NCI-H187 (cell line): Measurements from ENCODE around the gene ZNF41.
"Not testable (repeated sequence)": the region's sequence is repeated elsewhere in the genome, so short reads cannot be mapped to it uniquely, and the experiment has no call there.

Source experiments
- DNase-seq, 2 experiments: peaks; one replicate each; lab custom pipeline; 2025; lab: John Stamatoyannopoulos, UW

ZNF41 gene

DNA sequence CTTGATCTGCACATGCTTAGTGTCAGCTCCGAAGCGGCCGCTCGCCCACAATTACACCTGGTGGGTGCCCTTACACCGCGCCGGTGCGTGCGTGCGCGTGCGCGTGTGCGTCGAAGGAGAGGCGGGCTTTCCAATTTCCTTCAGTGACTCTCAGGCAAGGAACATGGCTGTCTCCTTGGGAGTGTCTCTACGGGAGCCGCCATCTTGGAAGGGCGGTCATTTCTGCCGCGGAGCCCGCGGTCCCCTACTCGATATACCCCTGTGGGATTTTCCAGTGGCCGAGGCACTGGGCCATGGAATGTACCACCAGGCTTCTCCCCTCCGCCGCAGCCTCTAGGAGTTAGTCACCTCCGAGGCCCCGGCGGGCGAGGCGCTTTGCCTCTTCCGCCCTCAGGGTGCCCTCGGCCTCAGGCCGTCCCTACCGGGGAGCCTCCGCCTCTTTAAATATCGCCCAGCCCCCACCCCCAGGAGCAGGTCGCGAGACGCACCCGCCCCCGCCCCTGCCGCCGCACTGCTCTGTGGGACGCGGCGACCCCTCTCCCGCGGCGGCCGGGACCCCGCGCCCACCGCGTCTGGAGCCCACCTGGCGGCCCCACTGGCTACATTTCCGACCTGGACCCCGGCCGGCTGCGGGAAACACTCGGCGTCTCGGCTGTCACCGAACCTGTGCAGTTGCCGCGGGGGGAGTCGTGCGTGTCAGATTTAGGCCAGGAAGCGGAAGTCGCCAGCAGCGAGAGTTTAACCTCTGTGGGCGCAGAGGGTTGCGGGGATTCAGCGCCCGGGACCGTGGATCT lies at the start of gene ZNF41:
ZNF41 (minus strand) TSS at position 711 of the 794 bp plus-strand sequence. CDS start 15,741 bp downstream, outside the sequence.
- DNase-seq, result peak; percentile 50 to 66

GRCh38 chrX:47530049-47530448 lies 47.0 kb upstream of the ZNF41 start:
- no peak for DNase-seq

- DNase-seq, result no peak
These were observed 46.5 kb upstream of the ZNF41 start for GRCh38 chrX:47529548-47529947.

DNA sequence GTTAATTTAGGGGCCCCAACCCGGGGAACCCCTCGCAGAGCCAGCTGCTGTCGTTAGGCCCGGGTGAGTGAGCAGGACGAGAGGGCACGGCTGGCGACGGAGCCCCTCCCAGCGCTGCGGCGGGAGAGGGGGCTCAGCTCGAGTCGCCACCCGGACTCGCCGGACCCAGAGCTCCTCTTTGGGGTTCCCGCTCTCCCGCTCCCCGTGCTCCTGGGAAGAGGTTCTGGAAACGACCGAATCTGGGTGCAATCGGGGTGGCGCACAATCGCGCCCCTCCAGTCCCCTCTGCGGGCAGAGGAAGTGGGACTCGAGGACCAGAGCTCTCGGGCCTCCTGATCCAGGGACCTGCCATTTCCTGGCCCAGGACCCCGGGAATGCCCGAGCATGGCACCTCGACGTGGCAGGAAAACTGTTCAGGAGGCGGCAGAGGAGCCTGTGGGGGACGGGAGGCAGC lies 40.7 kb upstream of the ZNF41 start:
- DNase-seq, result no peak

GRCh38 chrX:47523297-47523696 lies 40.3 kb upstream of the ZNF41 start:
- peak; percentile 34 to 54 for DNase-seq

DNA sequence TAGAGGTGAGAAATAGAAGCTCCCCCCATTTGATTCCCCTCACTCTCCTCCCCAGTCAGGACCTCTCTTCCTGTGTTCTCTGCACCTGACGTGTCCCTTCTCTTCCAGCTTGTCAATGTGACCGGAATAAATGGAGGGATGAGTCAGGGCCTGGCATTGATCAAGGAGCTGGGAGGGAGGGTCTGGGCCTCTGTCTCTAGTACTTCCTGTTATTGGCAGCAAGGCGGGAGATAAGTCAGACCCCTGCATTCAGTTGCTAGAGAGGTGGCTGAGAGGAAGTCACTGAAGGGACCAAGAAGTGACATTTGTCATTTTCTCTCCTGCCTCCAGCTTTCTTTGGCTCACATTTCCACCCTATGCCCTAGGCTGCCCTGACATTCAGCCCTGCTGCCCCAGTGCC lies 35.1 kb upstream of the ZNF41 start:
- no peak for DNase-seq

GRCh38 chrX:47515941-47516665 lies 33.1 kb upstream of the ZNF41 start:
- DNase-seq, result no peak

GRCh38 chrX:47514533-47515235 lies 31.7 kb upstream of the ZNF41 start:
- no peak for DNase-seq

- DNase-seq, result not testable (repeated sequence)
These were observed 30.3 kb upstream of the ZNF41 start for GRCh38 chrX:47513034-47513965.

GRCh38 chrX:47512383-47512782 lies 29.4 kb upstream of the ZNF41 start:
- DNase-seq, result not testable (repeated sequence)

- DNase-seq, result no peak
These were observed 24.3 kb upstream of the ZNF41 start for GRCh38 chrX:47507153-47507867.

DNA sequence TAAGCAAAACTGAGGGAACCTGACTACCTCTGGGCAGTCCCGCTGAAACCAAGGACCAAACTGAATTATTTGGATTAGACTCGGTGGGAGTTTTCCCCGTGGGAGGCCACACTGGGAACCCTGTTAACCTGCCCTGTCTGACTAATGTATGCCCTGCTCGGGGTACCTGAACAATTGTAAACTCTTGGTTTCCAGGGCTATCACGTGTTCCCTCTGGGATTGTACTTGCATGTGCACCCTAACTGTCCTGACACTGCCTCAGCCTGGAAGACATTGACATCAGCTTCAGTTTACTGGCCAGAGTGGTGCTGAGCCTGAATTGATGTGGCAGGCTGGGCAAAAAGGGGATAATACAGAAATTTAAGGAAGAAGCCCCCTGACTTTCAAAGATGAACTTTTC lies 20.1 kb upstream of the ZNF41 start:
- DNase-seq, result no peak

- DNase-seq, result no peak
These were observed 19.5 kb upstream of the ZNF41 start for GRCh38 chrX:47502316-47503125.

DNA sequence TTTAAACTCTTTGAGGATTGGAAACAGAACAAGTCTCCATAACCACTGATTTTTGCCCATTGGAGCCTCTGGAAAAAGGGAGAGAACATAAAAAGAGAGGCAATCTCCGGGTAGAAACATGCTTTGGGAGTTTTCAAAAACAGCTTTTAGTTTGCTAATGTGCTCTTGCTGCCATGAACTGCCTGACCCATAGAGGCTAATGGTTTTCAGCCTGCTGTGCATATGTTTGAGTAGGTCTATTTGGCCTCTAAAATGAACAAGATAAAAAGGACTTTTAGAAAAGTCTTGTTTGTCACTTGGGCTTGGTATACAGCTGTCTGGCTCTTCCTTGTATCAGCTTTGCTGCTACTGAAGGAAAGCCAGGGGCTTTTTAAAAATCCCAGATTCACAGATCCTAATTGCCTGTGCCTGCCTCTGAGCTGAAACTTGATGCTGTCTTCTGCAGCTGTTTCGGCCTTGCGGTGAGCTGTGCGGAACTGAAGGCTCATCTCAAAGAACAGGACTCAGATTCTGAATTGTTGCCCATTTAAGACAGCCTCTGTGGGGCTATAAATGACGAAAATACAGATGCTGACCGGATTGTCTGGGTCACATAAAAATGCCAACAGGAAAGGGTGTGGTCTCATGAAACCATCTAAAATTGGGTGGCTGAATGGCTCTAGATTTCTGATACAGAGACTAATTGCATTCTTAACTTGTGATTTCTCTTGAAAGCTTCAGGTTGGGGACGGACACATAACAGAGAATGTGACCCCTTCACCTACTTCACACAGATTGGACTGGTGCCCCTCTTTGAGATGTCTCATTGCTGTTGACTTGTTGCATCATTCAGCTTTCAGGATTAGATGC lies 18.4 kb upstream of the ZNF41 start:
- no peak for DNase-seq

DNA sequence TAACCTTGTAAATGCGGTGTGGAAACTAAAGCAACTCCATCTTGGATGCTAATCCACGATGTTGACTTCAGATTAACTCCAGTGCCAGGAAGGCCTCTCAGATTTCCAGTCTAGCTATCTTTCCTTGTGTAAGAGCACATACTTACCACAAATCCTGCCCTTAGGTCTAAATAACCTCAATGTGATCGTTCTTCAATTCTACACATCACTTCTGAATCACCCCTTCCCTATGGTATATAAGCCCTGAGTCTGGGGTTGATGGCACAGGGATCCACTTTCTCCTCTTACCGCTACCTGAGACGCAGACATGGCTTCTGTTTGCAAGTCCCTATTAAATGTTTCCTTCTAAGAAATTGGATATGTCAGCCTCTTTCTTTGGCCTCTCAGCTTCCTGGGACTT lies 17.5 kb upstream of the ZNF41 start:
- DNase-seq, result no peak

DNA sequence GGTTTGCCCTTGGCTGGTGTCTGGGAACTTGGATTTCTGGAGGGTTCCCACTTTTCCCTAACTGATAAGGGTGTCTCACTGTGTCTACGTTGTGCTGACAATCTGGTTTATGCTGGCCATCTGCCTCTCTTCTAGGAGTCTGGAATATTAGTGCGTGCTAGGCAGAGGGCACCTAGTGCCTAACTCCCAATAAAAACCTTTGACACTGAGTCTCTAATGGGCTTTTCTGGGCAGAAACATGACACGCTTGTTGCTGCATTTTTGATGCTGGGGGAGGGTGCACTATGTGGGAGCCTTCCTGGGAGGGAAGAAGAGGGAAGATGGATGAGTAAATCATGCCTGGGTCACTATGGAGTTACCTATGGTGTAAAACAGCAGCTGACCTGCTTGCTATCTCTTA lies 16.3 kb upstream of the ZNF41 start:
- no peak for DNase-seq

- no peak for DNase-seq
These were observed 15.4 kb upstream of the ZNF41 start for GRCh38 chrX:47498411-47498810.

DNA sequence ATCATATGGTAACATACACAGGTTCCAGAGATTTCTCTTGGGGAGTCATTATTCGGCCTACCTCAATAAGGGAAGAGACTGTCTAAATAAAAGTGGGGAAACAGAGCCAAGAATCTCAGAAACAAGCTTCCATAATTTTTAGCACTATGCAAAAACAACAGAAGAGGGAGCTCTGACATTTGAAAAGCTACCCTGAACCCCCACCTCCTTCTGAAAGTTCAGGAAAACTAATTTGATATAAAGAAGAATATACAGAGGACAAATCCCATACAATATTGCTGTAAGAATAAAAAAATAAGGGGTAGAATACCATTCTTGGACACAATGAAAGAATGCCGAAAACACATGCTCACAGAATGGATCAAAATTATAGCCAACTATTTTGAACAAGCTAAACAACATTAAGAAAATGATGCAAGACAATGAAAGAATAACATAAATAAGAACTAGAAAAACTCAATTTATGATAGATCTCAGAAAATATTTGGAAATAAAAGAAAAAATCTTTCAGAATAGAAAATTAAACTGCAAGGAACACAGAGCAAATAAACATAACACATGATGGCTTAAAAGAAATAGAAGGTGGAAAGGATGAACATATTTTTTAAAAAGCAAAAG lies 14.4 kb upstream of the ZNF41 start:
- DNase-seq, result no peak

GRCh38 chrX:47492133-47492532 lies 9.1 kb upstream of the ZNF41 start:
- DNase-seq, result not testable (repeated sequence)
